SK-N-SH treated with all-trans-retinoic acid at 6 μM for 48 hours (cell line): ENCODE data around the gene IQSEC1.

Experiments used
- ATAC-seq: fragments of 200-7000 bp; cut with Tn5 transposase; 3 replicates; pipeline ENCODE4 v1.9.1; 2020; ENCODE audit warnings: mild to moderate bottlenecking, moderate library complexity
- ARNTL ChIP-seq: fragments of 450-650 bp; formaldehyde crosslinking; IDR thresholded peaks from 2 replicates; pipeline ENCODE4 v1.5.0; 2020; ENCODE audit warnings: low read depth, mild to moderate bottlenecking, moderate library complexity, borderline replicate concordance
- BACH2 ChIP-seq: fragments of 250-450 bp; sonication (Bioruptor Pico); IDR thresholded peaks from 2 replicates; pipeline ENCODE4 v1.9.0; 2021; ENCODE audit warnings: mild to moderate bottlenecking, borderline replicate concordance
- CSDC2 ChIP-seq: fragments of 250-450 bp; sonication (Bioruptor Pico); IDR thresholded peaks from 2 replicates; pipeline ENCODE4 v1.5.0; 2020; ENCODE audit warnings: mild to moderate bottlenecking, moderate library complexity
- ESRRG ChIP-seq: fragments of 250-450 bp; sonication (Bioruptor Pico); IDR thresholded peaks from 2 replicates; pipeline ENCODE4 v1.6.1; 2021; ENCODE audit warnings: mild to moderate bottlenecking
- GLIS3 ChIP-seq: fragments of 250-450 bp; sonication (Bioruptor Pico); IDR thresholded peaks from 2 replicates; pipeline ENCODE4 v1.5.0; 2020; ENCODE audit warnings: mild to moderate bottlenecking, moderate library complexity
- ISL1 ChIP-seq: fragments of 250-450 bp; sonication (Bioruptor Pico); IDR thresholded peaks from 2 replicates; pipeline ENCODE4 v2.1.2; 2022; ENCODE audit warnings: mild to moderate bottlenecking, moderate library complexity
- OSR1 ChIP-seq: fragments of 250-450 bp; sonication (Bioruptor Pico); IDR thresholded peaks from 2 replicates; pipeline ENCODE4 v1.8.0; 2022; ENCODE audit warnings: moderate library complexity, mild to moderate bottlenecking, inconsistent platforms
- PPARA ChIP-seq: fragments of 250-450 bp; sonication (Bioruptor Pico); IDR thresholded peaks from 2 replicates; pipeline ENCODE4 v1.5.0; 2020; ENCODE audit warnings: mild to moderate bottlenecking, borderline replicate concordance
- RARB ChIP-seq: fragments of 250-450 bp; sonication (Bioruptor Pico); IDR thresholded peaks from 2 replicates; pipeline ENCODE4 v1.8.0; 2021; ENCODE audit warnings: mild to moderate bottlenecking, moderate library complexity
- SNAI2 ChIP-seq: fragments of 250-450 bp; sonication (Bioruptor Pico); IDR thresholded peaks from 2 replicates; pipeline ENCODE4 v1.5.0; 2020; ENCODE audit warnings: mild to moderate bottlenecking, moderate library complexity
- TCF4 ChIP-seq: fragments of 250-450 bp; sonication (Bioruptor Pico); IDR thresholded peaks from 2 replicates; pipeline ENCODE4 v1.8.0; 2021; ENCODE audit warnings: mild to moderate bottlenecking, moderate library complexity, borderline replicate concordance
- TOX ChIP-seq: fragments of 250-450 bp; sonication (Bioruptor Pico); IDR thresholded peaks from 2 replicates; pipeline ENCODE4 v1.8.0; 2021; ENCODE audit warnings: mild to moderate bottlenecking, moderate library complexity, borderline replicate concordance
- ZC3H10 ChIP-seq: fragments of 250-450 bp; sonication (Bioruptor Pico); IDR thresholded peaks from 2 replicates; pipeline ENCODE4 v1.5.1; 2021; ENCODE audit warnings: mild to moderate bottlenecking, moderate library complexity
- ZFP3 ChIP-seq: fragments of 250-450 bp; sonication (Bioruptor Pico); IDR thresholded peaks from 2 replicates; pipeline ENCODE4 v1.5.0; 2020; ENCODE audit warnings: mild to moderate bottlenecking, moderate library complexity
- ZFP30 ChIP-seq: fragments of 450-650 bp; formaldehyde crosslinking; IDR thresholded peaks from 2 replicates; pipeline ENCODE4 v1.5.0; 2022; ENCODE audit warnings: mild to moderate bottlenecking, moderate library complexity
- ZNF565 ChIP-seq: fragments of 450-650 bp; formaldehyde crosslinking; conservative IDR thresholded peaks from 2 replicates; pipeline ENCODE4 v1.5.0; 2020; ENCODE audit warnings: low read depth, mild to moderate bottlenecking, moderate library complexity
- ZNF70 ChIP-seq: fragments of 450-650 bp; formaldehyde crosslinking; IDR thresholded peaks from 2 replicates; pipeline ENCODE4 v1.5.0; 2020; ENCODE audit warnings: mild to moderate bottlenecking, moderate library complexity
- TF ChIP-seq, protein P1 (sequence below): fragments of 250-450 bp; sonication (Bioruptor Pico); IDR thresholded peaks from 2 replicates; pipeline ENCODE4 v1.5.1; 2021; ENCODE audit warnings: mild to moderate bottlenecking, moderate library complexity
- TF ChIP-seq, protein P2 (sequence below): fragments of 250-450 bp; sonication (Bioruptor Pico); IDR thresholded peaks from 2 replicates; pipeline ENCODE4 v1.8.0; 2021; ENCODE audit warnings: low read depth, mild to moderate bottlenecking, moderate library complexity, borderline replicate concordance
- TF ChIP-seq, protein P3 (sequence below): fragments of 250-450 bp; sonication (Bioruptor Pico); IDR thresholded peaks from 2 replicates; pipeline ENCODE4 v1.8.0; 2020; ENCODE audit warnings: mild to moderate bottlenecking, moderate library complexity, borderline replicate concordance
- TF ChIP-seq, protein P4 (sequence below): fragments of 250-450 bp; sonication (Bioruptor Pico); IDR thresholded peaks from 2 replicates; pipeline ENCODE4 v1.5.1; 2020; ENCODE audit warnings: low read depth, mild to moderate bottlenecking, moderate library complexity
- TF ChIP-seq, protein P5 (sequence below): fragments of 250-450 bp; sonication (Bioruptor Pico); IDR thresholded peaks from 2 replicates; pipeline ENCODE4 v1.5.0; 2020; ENCODE audit warnings: mild to moderate bottlenecking, moderate library complexity

Gene IQSEC1

DNA sequence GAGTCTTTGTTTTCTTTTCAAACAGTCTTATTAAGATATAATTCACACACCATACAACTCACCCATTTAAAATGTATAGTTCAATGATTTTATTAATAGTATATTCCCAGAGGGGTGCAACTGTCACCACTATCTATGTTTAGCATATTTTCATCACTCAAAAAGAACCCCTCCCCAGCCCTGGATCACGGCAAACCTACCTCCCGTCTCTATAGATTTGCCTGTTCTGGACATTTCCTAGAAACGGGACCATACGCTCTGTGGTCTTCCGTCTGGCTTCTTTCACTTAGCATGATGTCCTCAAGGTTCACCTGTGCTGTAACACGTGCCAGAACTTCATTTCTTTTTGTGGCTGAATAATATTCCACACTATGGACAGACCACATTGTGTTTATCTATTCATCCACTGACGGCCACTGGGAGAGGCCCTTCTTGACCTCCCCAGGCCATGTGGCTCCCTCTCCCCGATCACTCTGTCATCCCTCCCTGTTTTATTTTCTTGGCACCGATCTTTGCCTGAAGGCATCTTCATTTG, 56.4 kb downstream of the IQSEC1 start:
- no peak for TF ChIP-seq ISL1 (CRISPR knock-in tag)
- no peak for TF ChIP-seq PPARA (CRISPR knock-in tag)
- no peak for TF ChIP-seq OSR1 (CRISPR knock-in tag)
- TF ChIP-seq ARNTL: no peak
- TF ChIP-seq SNAI2 (CRISPR knock-in tag): no peak
- TF ChIP-seq ZFP3 (CRISPR knock-in tag): no peak
- no peak for TF ChIP-seq CSDC2 (CRISPR knock-in tag)
- no peak for ATAC-seq

DNA sequence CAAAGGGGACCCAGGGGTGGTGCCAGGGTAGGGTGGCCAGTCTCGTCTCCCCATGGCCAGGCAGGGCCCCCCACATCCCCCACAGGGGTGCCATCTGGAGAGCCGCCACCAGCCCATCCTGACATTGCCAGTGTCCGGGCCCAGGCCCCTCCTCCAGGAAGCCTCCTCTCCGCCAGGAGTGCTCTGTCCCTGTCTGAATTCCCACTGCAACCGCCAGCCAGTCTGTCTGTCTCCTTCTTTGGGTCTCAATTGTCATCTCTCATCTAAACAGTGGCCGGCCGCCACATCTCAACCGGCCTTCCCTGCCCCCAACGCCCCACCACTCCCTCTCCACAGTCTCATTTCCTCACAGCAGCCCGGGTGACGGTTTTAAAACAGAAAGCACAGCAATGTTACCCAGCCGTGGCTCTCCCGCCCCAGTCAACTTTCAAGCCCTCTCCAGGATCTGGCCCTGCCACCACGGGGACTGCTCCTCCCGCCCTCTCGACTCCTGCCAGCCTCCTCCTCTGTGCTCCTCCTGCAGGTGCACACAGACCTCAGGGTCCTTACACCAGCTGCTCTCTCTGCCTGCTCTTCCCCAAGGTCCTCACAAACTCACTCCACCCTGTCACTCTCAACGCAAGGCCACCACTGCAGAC, 57.0 kb downstream of the IQSEC1 start:
- ATAC-seq: no peak

DNA sequence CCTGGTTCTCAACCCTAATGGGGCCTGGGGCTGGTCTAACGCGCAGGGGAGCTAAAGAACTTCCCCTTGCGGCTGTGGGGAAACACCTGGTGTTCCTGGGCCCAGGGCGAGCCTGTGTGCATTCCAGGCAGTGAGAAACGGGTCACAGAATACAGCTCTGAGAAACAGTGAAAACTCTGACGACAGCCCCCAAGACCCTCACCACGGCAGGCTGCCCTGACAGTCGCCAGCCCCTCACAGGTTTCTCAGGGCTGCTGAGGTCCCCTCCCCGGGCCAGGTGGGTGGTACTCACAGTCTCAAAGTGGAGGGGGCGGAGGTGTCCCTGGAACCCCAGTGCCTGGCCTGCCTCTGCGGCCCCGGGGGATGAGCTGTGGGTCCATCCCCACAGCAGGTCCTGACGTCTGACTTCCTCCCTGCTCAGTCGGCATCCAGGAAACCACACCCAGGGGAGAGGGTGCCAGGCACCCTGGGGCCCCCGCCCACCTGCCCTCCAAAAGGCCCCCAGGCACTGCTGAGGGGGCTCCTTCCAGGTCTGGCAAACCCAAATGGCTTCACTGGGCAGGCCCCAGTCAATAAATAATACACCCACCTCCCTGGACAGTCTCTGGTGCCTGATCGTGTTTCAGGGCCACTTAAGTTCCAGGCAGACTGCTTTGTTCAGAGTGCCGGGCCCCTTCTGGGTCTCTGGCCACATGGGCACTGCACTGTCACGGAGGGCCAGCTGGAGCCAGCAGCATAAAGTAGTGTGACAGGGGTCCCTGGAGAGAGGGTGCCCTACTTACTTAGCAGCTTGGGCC, 57.7 kb downstream of the IQSEC1 start:
- ATAC-seq: no peak
- TF ChIP-seq ESRRG (CRISPR knock-in tag): no peak
- TF ChIP-seq, protein P1, sequence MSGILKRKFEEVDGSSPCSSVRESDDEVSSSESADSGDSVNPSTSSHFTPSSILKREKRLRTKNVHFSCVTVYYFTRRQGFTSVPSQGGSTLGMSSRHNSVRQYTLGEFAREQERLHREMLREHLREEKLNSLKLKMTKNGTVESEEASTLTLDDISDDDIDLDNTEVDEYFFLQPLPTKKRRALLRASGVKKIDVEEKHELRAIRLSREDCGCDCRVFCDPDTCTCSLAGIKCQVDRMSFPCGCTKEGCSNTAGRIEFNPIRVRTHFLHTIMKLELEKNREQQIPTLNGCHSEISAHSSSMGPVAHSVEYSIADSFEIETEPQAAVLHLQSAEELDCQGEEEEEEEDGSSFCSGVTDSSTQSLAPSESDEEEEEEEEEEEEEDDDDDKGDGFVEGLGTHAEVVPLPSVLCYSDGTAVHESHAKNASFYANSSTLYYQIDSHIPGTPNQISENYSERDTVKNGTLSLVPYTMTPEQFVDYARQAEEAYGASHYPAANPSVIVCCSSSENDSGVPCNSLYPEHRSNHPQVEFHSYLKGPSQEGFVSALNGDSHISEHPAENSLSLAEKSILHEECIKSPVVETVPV: no peak
- TF ChIP-seq, protein P2, sequence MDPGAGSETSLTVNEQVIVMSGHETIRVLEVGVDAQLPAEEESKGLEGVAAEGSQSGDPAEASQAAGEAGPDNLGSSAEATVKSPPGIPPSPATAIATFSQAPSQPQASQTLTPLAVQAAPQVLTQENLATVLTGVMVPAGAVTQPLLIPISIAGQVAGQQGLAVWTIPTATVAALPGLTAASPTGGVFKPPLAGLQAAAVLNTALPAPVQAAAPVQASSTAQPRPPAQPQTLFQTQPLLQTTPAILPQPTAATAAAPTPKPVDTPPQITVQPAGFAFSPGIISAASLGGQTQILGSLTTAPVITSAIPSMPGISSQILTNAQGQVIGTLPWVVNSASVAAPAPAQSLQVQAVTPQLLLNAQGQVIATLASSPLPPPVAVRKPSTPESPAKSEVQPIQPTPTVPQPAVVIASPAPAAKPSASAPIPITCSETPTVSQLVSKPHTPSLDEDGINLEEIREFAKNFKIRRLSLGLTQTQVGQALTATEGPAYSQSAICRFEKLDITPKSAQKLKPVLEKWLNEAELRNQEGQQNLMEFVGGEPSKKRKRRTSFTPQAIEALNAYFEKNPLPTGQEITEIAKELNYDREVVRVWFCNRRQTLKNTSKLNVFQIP: no peak
- TF ChIP-seq, protein P3, sequence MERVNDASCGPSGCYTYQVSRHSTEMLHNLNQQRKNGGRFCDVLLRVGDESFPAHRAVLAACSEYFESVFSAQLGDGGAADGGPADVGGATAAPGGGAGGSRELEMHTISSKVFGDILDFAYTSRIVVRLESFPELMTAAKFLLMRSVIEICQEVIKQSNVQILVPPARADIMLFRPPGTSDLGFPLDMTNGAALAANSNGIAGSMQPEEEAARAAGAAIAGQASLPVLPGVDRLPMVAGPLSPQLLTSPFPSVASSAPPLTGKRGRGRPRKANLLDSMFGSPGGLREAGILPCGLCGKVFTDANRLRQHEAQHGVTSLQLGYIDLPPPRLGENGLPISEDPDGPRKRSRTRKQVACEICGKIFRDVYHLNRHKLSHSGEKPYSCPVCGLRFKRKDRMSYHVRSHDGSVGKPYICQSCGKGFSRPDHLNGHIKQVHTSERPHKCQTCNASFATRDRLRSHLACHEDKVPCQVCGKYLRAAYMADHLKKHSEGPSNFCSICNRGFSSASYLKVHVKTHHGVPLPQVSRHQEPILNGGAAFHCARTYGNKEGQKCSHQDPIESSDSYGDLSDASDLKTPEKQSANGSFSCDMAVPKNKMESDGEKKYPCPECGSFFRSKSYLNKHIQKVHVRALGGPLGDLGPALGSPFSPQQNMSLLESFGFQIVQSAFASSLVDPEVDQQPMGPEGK (CRISPR knock-in tag): no peak
- TF ChIP-seq TOX: no peak
- TF ChIP-seq ZNF565 (CRISPR knock-in tag): no peak
- TF ChIP-seq GLIS3 (CRISPR knock-in tag): no peak
- TF ChIP-seq CSDC2 (CRISPR knock-in tag): no peak
- TF ChIP-seq ZFP3 (CRISPR knock-in tag): no peak
- TF ChIP-seq ARNTL: no peak
- TF ChIP-seq ZNF70 (CRISPR knock-in tag): no peak
- no peak for TF ChIP-seq RARB
- TF ChIP-seq ZFP30 (CRISPR knock-in tag): no peak
- no peak for TF ChIP-seq ZC3H10
- TF ChIP-seq OSR1 (CRISPR knock-in tag): no peak
- TF ChIP-seq SNAI2 (CRISPR knock-in tag): no peak
- TF ChIP-seq TCF4: no peak
- no peak for TF ChIP-seq PPARA (CRISPR knock-in tag)

More for the DNA sequence above, 57.0 kb downstream of the IQSEC1 start:
- TF ChIP-seq TCF4 (no peak), RARB (no peak), ZNF70 (CRISPR knock-in tag) (no peak), PPARA (CRISPR knock-in tag) (no peak), BACH2 (CRISPR knock-in tag) (no peak), CSDC2 (CRISPR knock-in tag) (no peak), ZFP30 (CRISPR knock-in tag) (no peak), ISL1 (CRISPR knock-in tag) (no peak)
- TF ChIP-seq, protein P1: no peak
- TF ChIP-seq, protein P4, sequence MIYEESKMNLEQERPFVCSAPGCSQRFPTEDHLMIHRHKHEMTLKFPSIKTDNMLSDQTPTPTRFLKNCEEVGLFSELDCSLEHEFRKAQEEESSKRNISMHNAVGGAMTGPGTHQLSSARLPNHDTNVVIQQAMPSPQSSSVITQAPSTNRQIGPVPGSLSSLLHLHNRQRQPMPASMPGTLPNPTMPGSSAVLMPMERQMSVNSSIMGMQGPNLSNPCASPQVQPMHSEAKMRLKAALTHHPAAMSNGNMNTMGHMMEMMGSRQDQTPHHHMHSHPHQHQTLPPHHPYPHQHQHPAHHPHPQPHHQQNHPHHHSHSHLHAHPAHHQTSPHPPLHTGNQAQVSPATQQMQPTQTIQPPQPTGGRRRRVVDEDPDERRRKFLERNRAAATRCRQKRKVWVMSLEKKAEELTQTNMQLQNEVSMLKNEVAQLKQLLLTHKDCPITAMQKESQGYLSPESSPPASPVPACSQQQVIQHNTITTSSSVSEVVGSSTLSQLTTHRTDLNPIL (CRISPR knock-in tag): no peak
- TF ChIP-seq, protein P5, sequence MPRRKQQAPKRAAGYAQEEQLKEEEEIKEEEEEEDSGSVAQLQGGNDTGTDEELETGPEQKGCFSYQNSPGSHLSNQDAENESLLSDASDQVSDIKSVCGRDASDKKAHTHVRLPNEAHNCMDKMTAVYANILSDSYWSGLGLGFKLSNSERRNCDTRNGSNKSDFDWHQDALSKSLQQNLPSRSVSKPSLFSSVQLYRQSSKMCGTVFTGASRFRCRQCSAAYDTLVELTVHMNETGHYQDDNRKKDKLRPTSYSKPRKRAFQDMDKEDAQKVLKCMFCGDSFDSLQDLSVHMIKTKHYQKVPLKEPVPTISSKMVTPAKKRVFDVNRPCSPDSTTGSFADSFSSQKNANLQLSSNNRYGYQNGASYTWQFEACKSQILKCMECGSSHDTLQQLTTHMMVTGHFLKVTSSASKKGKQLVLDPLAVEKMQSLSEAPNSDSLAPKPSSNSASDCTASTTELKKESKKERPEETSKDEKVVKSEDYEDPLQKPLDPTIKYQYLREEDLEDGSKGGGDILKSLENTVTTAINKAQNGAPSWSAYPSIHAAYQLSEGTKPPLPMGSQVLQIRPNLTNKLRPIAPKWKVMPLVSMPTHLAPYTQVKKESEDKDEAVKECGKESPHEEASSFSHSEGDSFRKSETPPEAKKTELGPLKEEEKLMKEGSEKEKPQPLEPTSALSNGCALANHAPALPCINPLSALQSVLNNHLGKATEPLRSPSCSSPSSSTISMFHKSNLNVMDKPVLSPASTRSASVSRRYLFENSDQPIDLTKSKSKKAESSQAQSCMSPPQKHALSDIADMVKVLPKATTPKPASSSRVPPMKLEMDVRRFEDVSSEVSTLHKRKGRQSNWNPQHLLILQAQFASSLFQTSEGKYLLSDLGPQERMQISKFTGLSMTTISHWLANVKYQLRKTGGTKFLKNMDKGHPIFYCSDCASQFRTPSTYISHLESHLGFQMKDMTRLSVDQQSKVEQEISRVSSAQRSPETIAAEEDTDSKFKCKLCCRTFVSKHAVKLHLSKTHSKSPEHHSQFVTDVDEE (CRISPR knock-in tag): no peak
- TF ChIP-seq, all 23 proteins: peak for 0
